IPS-NIHi11 (cell line): ENCODE results near the gene PKD1L1.
"Not testable (repeated sequence)": the region's sequence is repeated elsewhere in the genome, so short reads cannot be mapped to it uniquely, and the experiment has no call there.

Source experiments
- DNase-seq: peaks from one replicate; pipeline ENCODE4 v3.0.0; 2012; ENCODE audit warnings: mixed read lengths, low spot score

The PKD1L1 gene

GRCh38 chr7:47962262-47962661, 14.0 kb upstream of the PKD1L1 start:
- DNase-seq = no peak

DNA sequence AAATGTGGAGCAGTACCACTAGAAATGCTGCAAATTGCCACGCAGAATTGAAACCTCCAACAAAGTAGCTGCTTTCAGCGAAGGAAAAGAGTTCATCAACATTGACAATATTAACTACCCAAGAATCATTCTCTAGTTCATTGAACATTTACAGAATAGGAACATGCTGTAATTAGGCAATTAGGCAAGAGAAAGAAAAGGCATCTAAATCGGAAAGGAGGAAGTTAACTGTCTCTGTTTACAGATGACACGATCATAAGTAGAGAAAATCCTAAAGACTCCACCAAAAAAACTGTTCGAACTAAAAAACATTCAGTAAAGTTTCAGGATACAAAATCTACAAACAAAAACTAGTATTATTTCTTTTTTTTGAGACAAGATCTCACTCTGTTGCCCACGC, 8.9 kb upstream of the PKD1L1 start:
- no peak for DNase-seq

GRCh38 chr7:47956220-47956619, 8.0 kb upstream of the PKD1L1 start:
- DNase-seq = no peak

DNA sequence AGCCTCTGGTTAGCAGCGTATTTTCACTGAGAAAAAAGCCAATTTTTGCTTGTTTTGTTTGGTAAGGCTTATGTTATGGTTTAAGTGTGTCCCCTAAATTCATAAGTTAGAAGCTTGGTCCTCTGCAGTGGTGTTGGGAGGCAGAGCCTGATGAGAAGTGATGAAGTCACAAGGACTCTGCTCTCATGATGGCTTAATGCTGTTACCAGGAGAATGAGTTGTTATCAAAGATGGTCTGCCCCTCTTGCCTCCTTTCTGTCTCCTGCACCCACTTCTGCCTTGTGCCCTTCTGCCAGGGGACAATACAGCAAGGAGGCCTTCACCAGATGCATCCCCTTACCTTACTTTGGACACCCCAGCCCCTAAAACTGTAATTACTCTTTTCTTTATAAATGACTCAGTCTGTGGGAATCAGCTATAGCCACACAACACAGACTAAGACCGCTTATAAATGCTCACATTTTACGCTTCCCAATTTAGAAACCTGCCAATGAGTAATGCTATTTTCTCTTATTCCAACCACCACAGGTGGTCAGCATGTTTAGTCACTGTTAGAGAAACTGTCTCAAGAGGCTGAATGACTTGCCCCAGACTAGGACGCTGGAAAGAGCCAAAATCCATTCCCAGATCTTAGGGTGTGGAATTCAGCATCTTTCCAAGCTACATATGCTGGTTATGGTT, 6.1 kb upstream of the PKD1L1 start:
- no peak for DNase-seq

DNA sequence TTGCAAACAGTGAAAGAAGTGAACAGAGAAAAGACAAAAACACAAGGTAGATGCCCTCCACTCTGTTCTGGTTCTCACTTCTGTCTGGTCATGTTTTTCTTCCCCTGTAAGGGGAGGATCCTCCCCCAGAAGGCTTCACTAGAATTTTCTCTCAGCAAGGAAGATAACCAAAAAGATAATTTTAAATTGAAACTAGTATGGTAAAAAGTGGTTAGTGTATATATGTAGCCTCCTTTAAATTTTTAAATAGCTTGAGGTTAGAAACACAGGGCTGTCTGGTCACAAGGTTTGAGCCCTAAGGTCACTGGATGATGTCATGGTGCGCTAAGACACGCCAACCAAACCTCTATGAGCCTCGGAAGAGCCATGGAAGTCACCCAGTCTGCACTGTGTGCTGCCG, 5.6 kb upstream of the PKD1L1 start:
- DNase-seq = no peak

- peak; percentile 51 for DNase-seq
Measured at GRCh38 chr7:47952224-47952623, 4.0 kb upstream of the PKD1L1 start.

DNA sequence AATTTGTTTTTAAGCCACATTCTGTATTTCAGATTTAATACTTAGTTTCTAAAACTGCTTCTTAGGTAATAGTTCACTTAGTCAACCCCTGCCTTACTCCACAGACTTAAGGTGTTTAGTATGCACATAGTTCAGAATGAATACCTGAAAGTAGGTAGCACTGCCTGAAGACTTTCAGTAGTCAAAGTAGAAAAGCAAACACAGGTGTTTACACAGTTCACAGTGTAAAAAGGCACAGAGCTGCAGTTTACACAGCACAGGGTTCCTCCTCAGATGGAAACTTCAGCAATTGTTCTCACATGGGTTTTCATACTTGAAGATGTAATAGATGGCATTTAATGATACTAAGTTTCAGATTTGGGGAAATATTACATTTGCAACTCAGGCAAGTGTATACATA, 3.1 kb upstream of the PKD1L1 start:
- no peak for DNase-seq

- DNase-seq = peak; percentile 46
Measured at GRCh38 chr7:47950714-47951113, 2.4 kb upstream of the PKD1L1 start.

DNA sequence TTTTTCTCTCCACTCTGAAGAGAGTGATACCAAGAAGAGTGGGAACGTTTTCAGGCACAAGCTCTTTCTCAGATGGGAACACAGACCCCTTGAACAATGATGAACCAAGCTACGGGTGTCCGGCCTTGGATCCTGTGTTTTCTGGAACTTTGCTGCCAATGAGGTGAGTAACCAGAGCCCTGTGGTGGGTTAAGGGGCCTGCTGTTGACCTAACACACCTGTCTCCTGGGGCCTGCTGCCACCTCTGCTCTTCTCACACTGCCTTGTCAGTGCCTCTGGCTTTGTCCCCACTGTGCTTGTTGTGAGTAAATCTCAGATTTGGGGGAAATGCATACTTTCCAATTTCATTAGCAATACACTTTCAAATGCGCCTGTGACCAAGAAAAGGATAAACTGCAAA, 1.4 kb upstream of the PKD1L1 start:
- no peak for DNase-seq

DNA sequence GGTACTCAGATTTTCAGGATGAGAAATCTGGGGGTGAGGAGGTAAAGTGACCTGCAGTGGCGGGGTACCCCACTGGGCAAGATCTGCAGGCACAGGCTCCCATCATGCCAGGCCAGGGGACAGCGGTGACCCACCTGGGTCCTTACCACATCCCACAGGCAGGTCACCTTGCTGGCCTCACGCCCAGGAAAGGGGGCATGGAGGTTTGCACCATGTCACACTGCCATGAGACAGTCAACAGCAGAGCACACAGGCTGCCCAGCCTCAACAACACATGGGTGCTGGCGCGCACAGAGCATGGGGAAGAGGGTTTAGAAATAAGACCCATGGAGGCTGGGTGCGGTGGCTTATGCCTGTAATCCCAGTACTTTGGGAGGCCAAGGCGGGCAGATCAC, 914 bp downstream of the PKD1L1 start:
- DNase-seq = no peak

DNA sequence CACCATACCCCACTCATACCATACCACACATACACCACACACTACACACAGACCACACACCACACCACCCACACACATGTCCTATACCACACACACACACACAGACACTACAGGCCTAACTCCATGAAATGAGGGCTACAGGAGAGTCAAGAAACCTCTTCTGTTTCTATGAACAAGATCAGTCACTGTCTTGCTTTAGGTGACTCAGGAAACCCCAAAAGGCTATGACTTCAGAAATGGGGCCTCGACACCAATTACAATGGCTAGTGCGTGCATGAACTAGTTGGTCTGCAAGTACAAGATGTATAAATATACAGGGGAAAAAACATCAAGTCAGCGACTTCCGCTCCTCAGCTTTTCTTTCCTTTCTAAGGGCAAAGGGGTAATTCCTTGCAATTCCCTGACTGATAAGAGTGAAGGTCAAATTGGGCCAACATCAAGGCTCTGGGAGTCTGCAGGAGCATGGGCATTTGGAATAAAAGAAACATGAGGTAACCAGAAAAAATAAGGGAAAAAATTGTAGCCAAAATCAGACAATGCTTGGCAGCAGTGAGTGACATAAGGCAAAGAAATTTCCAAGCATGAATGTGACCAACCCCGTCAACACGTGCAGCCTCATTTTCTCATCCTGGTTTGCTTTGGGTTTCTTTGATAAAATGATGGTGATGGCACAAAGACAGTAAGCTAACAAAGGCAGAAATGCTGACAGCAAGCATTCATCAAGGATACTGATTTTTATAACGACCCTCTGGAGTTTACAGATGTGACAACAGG, 1.5 kb downstream of the PKD1L1 start:
- no peak for DNase-seq

DNA sequence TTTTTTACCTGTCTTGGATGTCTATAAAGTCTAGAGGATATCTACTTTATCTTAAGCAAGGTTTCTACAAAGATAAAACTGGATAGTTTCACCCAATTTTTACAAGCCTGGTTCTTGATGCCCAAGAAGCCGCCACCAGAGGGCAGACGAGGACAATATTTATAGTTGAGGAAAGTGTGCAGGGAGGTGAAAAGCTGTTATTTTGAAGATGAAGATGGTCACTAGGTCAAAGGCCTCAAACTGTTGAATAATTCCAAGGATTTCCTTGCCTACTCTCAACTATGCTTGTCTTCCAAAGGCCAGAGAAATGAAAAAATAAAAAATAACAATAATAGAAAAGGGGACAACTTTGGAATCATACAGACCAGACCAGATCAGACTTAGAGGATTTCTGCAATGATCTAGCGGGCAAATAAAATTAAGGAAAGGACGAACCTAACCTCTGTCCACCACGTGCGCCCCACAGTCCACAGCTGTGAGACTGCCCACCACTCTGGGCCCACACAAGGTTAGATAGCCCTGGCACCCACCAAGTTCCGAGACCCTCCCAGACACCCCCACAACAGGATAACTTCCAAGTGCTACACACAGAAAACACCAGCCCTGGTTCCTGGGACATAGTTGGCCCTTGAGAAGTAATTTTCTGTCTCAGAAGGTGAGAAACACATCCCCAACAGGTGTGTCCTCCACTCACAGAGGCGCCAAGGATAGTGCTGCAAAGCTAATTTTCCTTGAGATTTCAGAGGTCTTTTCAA, 2.8 kb downstream of the PKD1L1 start:
- DNase-seq = peak; percentile 41

GRCh38 chr7:47944536-47945260, 3.6 kb downstream of the PKD1L1 start:
- DNase-seq = no peak

DNA sequence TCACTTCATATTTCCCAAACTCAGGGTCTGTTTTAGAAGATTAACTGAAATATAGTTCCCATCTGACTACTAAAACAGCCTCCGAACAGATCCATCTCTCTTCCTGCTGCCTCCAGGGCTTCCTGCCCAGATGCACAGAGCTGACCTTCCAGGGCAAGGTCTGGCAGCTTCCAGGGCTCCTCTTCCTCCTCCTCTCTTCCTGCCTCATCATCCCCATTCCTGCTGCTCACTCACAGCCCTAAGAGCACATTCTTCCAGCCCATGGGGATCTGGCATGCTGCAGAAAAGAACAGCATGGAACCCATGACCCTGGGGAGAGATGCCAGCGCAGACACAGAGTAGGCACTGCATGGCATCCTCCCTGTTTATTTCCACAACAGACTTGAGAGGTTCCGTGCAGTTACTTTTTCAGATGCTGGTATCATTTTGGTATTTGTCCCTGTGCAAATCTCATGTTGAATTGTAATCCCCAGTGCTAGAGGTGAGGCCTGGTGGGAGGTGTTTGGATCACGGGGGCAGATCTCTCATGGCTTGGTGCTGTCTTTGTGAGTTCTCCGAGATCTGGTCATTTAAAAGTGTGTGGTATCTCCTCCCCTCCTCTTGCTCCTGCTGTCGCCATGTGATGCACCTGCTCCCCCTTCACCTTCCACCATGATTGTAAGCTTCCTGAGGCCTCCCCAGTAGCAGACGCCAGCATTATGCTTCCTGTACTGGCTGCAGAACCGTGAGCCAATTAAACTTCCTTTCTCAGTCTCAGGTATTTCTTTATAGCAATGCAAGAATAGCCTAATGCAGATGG, 4.4 kb downstream of the PKD1L1 start:
- DNase-seq = no peak

GRCh38 chr7:47942651-47943050, 5.6 kb downstream of the PKD1L1 start:
- DNase-seq = not testable (repeated sequence)

DNA sequence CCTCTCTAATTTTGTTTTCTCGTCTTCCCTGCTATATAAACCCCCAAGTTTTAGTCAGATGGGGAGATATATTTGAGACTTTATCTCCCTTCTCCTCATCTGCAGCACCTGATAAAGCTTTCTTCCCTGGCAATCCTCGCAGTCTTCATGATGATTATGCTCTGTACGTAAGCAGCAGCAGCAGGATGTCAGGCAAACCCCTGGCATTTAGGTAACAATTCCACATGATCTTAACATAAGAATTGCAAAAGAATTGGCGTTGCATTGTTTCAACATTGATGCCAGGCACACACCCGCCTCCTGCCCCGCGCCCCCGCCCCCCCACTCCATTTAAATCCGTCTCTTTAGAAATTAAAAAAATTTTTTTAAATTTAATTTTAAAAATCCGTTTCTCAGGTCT, 6.1 kb downstream of the PKD1L1 start:
- DNase-seq = no peak

- no peak for DNase-seq
Measured at GRCh38 chr7:47941136-47941844, 7.0 kb downstream of the PKD1L1 start.

DNA sequence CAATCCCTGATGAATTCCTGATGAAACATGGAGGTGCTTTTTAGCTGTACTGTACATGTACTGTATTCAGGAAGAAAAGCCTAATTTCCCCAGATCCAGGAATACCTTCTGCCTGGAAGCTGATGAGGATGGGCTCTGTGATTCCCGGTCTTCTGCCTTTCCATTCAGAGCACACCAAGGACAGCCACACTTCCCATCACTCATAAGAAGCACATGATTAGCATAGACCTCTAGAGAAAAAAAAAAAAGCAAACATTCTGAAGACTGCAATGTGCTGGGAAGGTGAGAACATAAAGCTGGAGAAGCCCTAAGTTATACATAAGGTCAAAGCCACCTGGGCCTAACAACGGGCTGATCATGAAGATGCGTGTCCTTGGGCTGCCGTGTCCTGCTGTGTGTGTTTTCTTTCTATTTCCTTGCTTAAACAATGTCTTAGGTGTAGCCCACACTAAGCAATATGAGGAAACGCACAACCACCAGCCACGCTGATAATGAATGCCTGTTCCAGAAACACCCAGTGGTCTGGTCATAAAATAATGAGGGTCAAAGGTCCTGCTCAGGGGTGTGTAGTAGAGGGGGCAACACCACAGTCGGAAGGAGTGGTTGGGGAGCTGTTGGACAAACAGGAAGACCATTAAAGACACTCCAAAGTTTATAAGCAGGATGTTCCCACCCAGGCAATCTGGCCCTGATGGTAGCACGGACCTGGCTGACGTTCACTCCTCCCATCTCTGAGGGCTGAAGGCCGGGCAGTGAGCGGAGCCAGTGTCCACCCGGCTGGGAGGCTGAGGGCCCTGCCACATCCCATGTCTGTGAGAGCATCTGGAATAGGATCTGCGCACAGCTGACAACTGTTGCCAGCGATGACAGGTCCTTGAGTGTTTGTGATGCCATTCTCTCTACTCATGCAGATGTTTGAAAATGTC, 7.9 kb downstream of the PKD1L1 start:
- DNase-seq = no peak

- no peak for DNase-seq
Measured at GRCh38 chr7:47939425-47940036, 8.7 kb downstream of the PKD1L1 start.
